B cell (primary cell): ENCODE results near the gene GAREM1. TPM values are rescaled to one million over a fixed set of nuclear protein-coding genes. Genes with fewer than 3 reads are reported as not detected.

Source experiments
- ATAC-seq: fragments of 200-7000 bp; cut with Tn5 transposase; one replicate; pipeline ENCODE4 v1.10.0; 2021; ENCODE audit warnings: low read depth, mild to moderate bottlenecking, moderate number of reproducible peaks, moderate library complexity
- CTCF ChIA-PET: fragments of 350-600 bp; sonication (Branson Sonifier 250); formaldehyde crosslinking; loops from one replicate; lab custom pipeline; 2021; ENCODE audit warnings: antibody characterized with exemption, inconsistent platforms; lab: Charles Lee
- POLR2A ChIA-PET: fragments of 350-600 bp; sonication (Branson Sonifier 250); formaldehyde crosslinking; loops from one replicate; lab custom pipeline; 2021; ENCODE audit warnings: antibody characterized with exemption; lab: Charles Lee
- DNase-seq: peaks from one replicate; pipeline ENCODE4 v3.0.0; 2013
- H2AFZ ChIP-seq: 2 replicates; pipeline ENCODE4 v1.6.1; 2012; ENCODE audit warnings: mild to moderate bottlenecking, low read depth, low read length; ENCODE audit not compliant: insufficient read depth, poor library complexity, severe bottlenecking
- H3K27ac ChIP-seq, 2 donors: 1 replicate in 1 of 2; 2 replicates in 1 of 2; pipeline ENCODE4 v1.5.1; 2012 to 2013; ENCODE audit warnings: low read length in 2 of 2, mild to moderate bottlenecking in 2 of 2, moderate library complexity in 1 of 2
- H3K27me3 ChIP-seq, 4 experiments: fragments of 200-600 bp in 1 of 4; sonication (generic) in 1 of 4; replicated peaks in 1 of 4; 1 replicate in 2 of 4; 2 replicates in 2 of 4; pipeline versions ENCODE4 v1.6.1 to v1.7.0; 2013 to 2016; ENCODE audit warnings: low read length in 3 of 4, mild to moderate bottlenecking in 2 of 4, mixed read lengths in 1 of 4, moderate library complexity in 1 of 4; ENCODE audit not compliant: insufficient read depth in 4 of 4, control insufficient read depth in 3 of 4; ENCODE audit errors: control extremely low read depth in 1 of 4
- H3K36me3 ChIP-seq, 2 experiments: replicated peaks in 1 of 2; 1 replicate in 1 of 2; 2 replicates in 1 of 2; pipeline versions ENCODE4 v1.6.1 to v1.7.1; 2013; ENCODE audit warnings: low read length in 1 of 2; ENCODE audit not compliant: insufficient read depth in 2 of 2, control insufficient read depth in 1 of 2; ENCODE audit errors: control extremely low read depth in 1 of 2, extremely low read depth in 1 of 2
- H3K4me1 ChIP-seq, 2 donors: fragments of 200-600 bp in 1 of 2; sonication (generic) in 1 of 2; 1 replicate in 1 of 2; 2 replicates in 1 of 2; pipeline versions ENCODE4 v1.5.1 to v1.6.1; 2013 to 2017; ENCODE audit warnings: low read length in 2 of 2; ENCODE audit not compliant: control insufficient read depth in 2 of 2, insufficient read depth in 2 of 2
- H3K4me2 ChIP-seq: replicated peaks from 2 replicates; pipeline ENCODE3; 2012; ENCODE audit warnings: mild to moderate bottlenecking, low read depth, low read length; ENCODE audit not compliant: poor library complexity, severe bottlenecking
- H3K4me3 ChIP-seq, 5 experiments: fragments of 200-600 bp in 1 of 5; sonication (generic) in 1 of 5; 1 replicate in 3 of 5; 2 replicates in 2 of 5; pipeline versions ENCODE4 v1.5.1 to v1.7.0; 2011 to 2016; ENCODE audit warnings: low read length in 4 of 5, mild to moderate bottlenecking in 4 of 5, low read depth in 2 of 5, control low read depth in 1 of 5, moderate library complexity in 1 of 5; ENCODE audit not compliant: insufficient read depth in 1 of 5; ENCODE audit errors: control extremely low read depth in 1 of 5, extremely low read depth in 1 of 5
- H3K79me2 ChIP-seq: fragments of 200-600 bp; sonication (generic); one replicate; pipeline ENCODE4 v1.6.0; 2016; ENCODE audit warnings: low read length; ENCODE audit not compliant: control insufficient read depth, insufficient read depth
- H3K9ac ChIP-seq: fragments of 200-600 bp; sonication (generic); 2 replicates; pipeline ENCODE4 v1.6.1; 2017; ENCODE audit warnings: mild to moderate bottlenecking, low read length, moderate library complexity
- H3K9me3 ChIP-seq, 3 donors: one replicate each; pipeline versions ENCODE4 v1.6.1 to v1.7.1; 2013; ENCODE audit warnings: low read length in 2 of 3; ENCODE audit not compliant: control insufficient read depth in 2 of 3, insufficient read depth in 1 of 3; ENCODE audit errors: control extremely low read depth in 1 of 3
- H4K20me1 ChIP-seq: 2 replicates; pipeline ENCODE4 v1.6.0; 2012; ENCODE audit warnings: mild to moderate bottlenecking, low read length; ENCODE audit not compliant: insufficient read depth, control insufficient read depth, poor library complexity, severe bottlenecking
- H3K27ac Mint-ChIP-seq: one replicate; pipeline ENCODE4 v1.8.0; 2021; ENCODE audit warnings: mixed read lengths
- H3K27me3 Mint-ChIP-seq: one replicate; pipeline ENCODE4 v1.8.0; 2021; ENCODE audit warnings: mixed read lengths
- H3K4me1 Mint-ChIP-seq: one replicate; pipeline ENCODE4 v1.8.0; 2021; ENCODE audit warnings: mixed read lengths
- H3K4me3 Mint-ChIP-seq: one replicate; pipeline ENCODE4 v1.8.0; 2021; ENCODE audit warnings: mixed read lengths
- H3K9me3 Mint-ChIP-seq: one replicate; pipeline ENCODE4 v1.8.0; 2022; ENCODE audit warnings: mixed read lengths; ENCODE audit not compliant: insufficient read depth
- CTCF ChIP-seq: fragments of 200-600 bp; IDR thresholded peaks from one replicate; pipeline ENCODE4 v1.8.0; 2022; ENCODE audit warnings: antibody characterized with exemption, mild to moderate bottlenecking
- EZH2 ChIP-seq: IDR thresholded peaks from 2 replicates; pipeline ENCODE4 v1.6.1; 2012; ENCODE audit warnings: borderline replicate concordance, low read depth, mild to moderate bottlenecking, moderate library complexity, low read length; ENCODE audit not compliant: insufficient read depth, poor library complexity, severe bottlenecking
- WGBS: methylation state at CpG from one replicate; pipeline ENCODE4 v1.1.5; 2013; ENCODE audit warnings: missing lambda C conversion rate; ENCODE audit not compliant: insufficient coverage; 5-methylcytosine and 5-hydroxymethylcytosine counted together
- intact Hi-C: fragments of 100-400 bp; cut with micrococcal nuclease; formaldehyde crosslinking; loops from one replicate; pipeline ENCODE4 v1.10.0; 2022
- polyA plus RNA-seq: library from polyadenylated mRNA; depleted of rRNA; stranded (reverse); fragments of >200 nt; gene quantifications from 2 replicates; pipeline ENCODE4 v1.2.3, GENCODE V29; 2012
- total RNA-seq, 2 donors: library from RNA; stranded (reverse); fragments of 120-200 nt in 1 of 2; gene quantifications; 1 replicate in 1 of 2; 2 replicates in 1 of 2; pipeline versions ENCODE4 v1.2.3 to v1.2.4, GENCODE V29; 2013 to 2022

GAREM1 gene
- total and polyA plus RNA-seq, 2 donors (not counting 1 experiment from before 2014, with no cell fraction given): not detected

- H3K9ac ChIP-seq: no peak overlapping the region
Observed at GRCh38 chr18:32328974-32329373, 141.7 kb downstream of the GAREM1 start.

GRCh38 chr18:32328379-32328778 is 142.3 kb downstream of the GAREM1 start:
- H3K4me1 Mint-ChIP-seq: no peaks in the 10 kb centered on the region
- DNase-seq: no peak
- Histone ChIP-seq H3K9ac (no peak overlapping the region), H3K79me2 (no peaks in the 10 kb centered on the region), H3K27me3 (no peaks in the 10 kb centered on the region), H3K9me3 (no peaks in the 10 kb centered on the region), H3K4me1 (no peaks in the 10 kb centered on the region), H3K4me3 (no peak overlapping the region), H4K20me1 (no peaks in the 10 kb centered on the region), H3K27ac (no peak overlapping the region), H2AFZ (no peak overlapping the region), H3K36me3 (no peaks in the 10 kb centered on the region), H3K4me2 (no peak overlapping the region)
- no peak overlapping the region for H3K4me3 Mint-ChIP-seq
- TF ChIP-seq EZH2 (no peak), CTCF (no peak)
- no peak overlapping the region for H3K27ac Mint-ChIP-seq
- no CpG with 5 or more reads among the region's 1 CpG for WGBS
- intact Hi-C loops: no loop called here
- ChIA-PET POLR2A (no interaction called here), CTCF (no interaction called here)
- no peaks in the 10 kb centered on the region for H3K9me3 Mint-ChIP-seq
- no peak for ATAC-seq
- peaks cover 20% of the 10 kb centered on the region for H3K27me3 Mint-ChIP-seq

More at GRCh38 chr18:32328974-32329373, 141.7 kb downstream of the GAREM1 start:
- H3K4me1 Mint-ChIP-seq: no peaks in the 10 kb centered on the region
- no peak for ATAC-seq
- peaks cover 20% of the 10 kb centered on the region for H3K27me3 Mint-ChIP-seq
- no peaks in the 10 kb centered on the region for H3K4me1 ChIP-seq
- TF ChIP-seq CTCF (no peak), EZH2 (no peak)
- no peaks in the 10 kb centered on the region for H4K20me1 ChIP-seq
- no peak overlapping the region for H2AFZ ChIP-seq
- H3K9me3 Mint-ChIP-seq: no peaks in the 10 kb centered on the region
- no peaks in the 10 kb centered on the region for H3K79me2 ChIP-seq
- H3K4me3 ChIP-seq: no peak overlapping the region
- H3K4me3 Mint-ChIP-seq: no peak overlapping the region
- no peaks in the 10 kb centered on the region for H3K27me3 ChIP-seq
- H3K27ac Mint-ChIP-seq: no peak overlapping the region
- H3K4me2 ChIP-seq: no peak overlapping the region
- ChIA-PET CTCF (no interaction called here), POLR2A (no interaction called here)
- DNase-seq: no peak
- H3K27ac ChIP-seq: no peak overlapping the region
- intact Hi-C loops: no loop called here
- H3K9me3 ChIP-seq: no peaks in the 10 kb centered on the region
- WGBS: 90% methylated on average over 3 of the region's 4 CpGs
- H3K36me3 ChIP-seq: no peaks in the 10 kb centered on the region
